Raji (cell line): Measurements from ENCODE around the gene ANGPT4.

Experiments used
- POLR2A ChIP-seq: IDR thresholded peaks from 2 replicates; pipeline ENCODE4 v1.6.1; 2011; ENCODE audit warnings: low read depth, low read length, control low read depth; ENCODE audit not compliant: insufficient read depth

Gene ANGPT4

GRCh38 chr20:833450-834150, 82.5 kb downstream of the ANGPT4 start, which contains the start of gene FAM110A:
Gene FAM110A (plus strand): TSS chr20:833715. CDS start chr20:844805, 11,090 bp downstream.
- TF ChIP-seq POLR2A: peak; percentile 57

- TF ChIP-seq POLR2A: no peak
These were observed 83.0 kb downstream of the ANGPT4 start for GRCh38 chr20:833121-833449.

GRCh38 chr20:831956-832355, 84.2 kb downstream of the ANGPT4 start:
- TF ChIP-seq POLR2A: no peak

GRCh38 chr20:831251-831650, 84.9 kb downstream of the ANGPT4 start:
- no peak for TF ChIP-seq POLR2A

GRCh38 chr20:830011-830521, 86.1 kb downstream of the ANGPT4 start:
- no peak for TF ChIP-seq POLR2A

- no peak for TF ChIP-seq POLR2A
These were observed 86.6 kb downstream of the ANGPT4 start for GRCh38 chr20:829551-829950.

GRCh38 chr20:828987-829386, 87.1 kb downstream of the ANGPT4 start:
- no peak for TF ChIP-seq POLR2A

GRCh38 chr20:826695-827323, 89.3 kb downstream of the ANGPT4 start:
- TF ChIP-seq POLR2A: no peak

- no peak for TF ChIP-seq POLR2A
These were observed 90.3 kb downstream of the ANGPT4 start for GRCh38 chr20:825710-826421.

- no peak for TF ChIP-seq POLR2A
These were observed 91.2 kb downstream of the ANGPT4 start for GRCh38 chr20:824916-825315.

GRCh38 chr20:824490-824889, 91.6 kb downstream of the ANGPT4 start:
- no peak for TF ChIP-seq POLR2A

- no peak for TF ChIP-seq POLR2A
These were observed 92.6 kb downstream of the ANGPT4 start for GRCh38 chr20:823574-823902.

- no peak for TF ChIP-seq POLR2A
These were observed 93.2 kb downstream of the ANGPT4 start for GRCh38 chr20:822651-823573.

- TF ChIP-seq POLR2A: no peak
These were observed 94.4 kb downstream of the ANGPT4 start for GRCh38 chr20:821731-822065.

GRCh38 chr20:821046-821730, 94.9 kb downstream of the ANGPT4 start:
- no peak for TF ChIP-seq POLR2A

- TF ChIP-seq POLR2A: no peak
These were observed 95.7 kb downstream of the ANGPT4 start for GRCh38 chr20:820323-820953.
